ENCODE measurements around the gene STAT4.

STAT4 gene, protein sequence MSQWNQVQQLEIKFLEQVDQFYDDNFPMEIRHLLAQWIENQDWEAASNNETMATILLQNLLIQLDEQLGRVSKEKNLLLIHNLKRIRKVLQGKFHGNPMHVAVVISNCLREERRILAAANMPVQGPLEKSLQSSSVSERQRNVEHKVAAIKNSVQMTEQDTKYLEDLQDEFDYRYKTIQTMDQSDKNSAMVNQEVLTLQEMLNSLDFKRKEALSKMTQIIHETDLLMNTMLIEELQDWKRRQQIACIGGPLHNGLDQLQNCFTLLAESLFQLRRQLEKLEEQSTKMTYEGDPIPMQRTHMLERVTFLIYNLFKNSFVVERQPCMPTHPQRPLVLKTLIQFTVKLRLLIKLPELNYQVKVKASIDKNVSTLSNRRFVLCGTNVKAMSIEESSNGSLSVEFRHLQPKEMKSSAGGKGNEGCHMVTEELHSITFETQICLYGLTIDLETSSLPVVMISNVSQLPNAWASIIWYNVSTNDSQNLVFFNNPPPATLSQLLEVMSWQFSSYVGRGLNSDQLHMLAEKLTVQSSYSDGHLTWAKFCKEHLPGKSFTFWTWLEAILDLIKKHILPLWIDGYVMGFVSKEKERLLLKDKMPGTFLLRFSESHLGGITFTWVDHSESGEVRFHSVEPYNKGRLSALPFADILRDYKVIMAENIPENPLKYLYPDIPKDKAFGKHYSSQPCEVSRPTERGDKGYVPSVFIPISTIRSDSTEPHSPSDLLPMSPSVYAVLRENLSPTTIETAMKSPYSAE

DNA sequence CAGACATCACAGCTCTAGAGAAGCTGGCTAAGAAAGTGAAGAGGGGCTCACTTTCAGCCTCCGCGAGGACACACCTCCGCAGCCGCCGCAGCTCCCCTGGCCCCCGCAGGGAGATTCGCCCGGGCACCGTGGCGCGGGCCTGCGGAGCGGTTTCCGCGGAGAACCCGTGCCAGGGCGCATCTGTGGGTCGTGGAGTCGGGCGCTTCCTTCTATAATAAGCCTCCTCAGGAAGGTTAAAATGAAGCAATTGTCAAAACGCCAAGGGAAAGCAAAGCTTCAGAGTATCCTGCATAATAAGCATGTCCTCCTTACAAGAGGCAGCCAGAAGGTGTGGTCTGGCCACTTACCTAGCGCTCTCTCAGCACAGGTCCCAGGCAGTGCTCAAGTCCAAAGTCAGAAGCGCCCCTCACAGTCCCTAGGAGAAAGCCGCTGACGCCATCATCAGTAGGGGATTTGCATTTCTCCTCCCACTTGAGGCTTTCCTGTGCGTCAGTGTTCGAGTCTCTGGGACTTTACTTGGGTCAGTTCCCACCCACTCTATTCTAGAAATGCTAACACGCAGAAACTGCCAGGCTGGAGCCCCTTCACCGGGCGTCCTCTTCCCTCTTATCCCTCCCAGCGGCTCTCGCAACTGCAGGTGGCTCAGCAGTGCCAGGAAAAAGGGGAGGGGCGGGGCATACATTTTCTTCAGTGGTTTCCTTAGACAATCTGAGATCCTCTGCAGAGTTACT, at the start of gene STAT4:
Gene STAT4 (minus strand): TSS at position 395 of the 731 bp plus-strand sequence. CDS start 2,791 bp downstream, outside the sequence.
- DNase-seq (ENCODE audit: low spot score), result peak; percentile 29

DNA sequence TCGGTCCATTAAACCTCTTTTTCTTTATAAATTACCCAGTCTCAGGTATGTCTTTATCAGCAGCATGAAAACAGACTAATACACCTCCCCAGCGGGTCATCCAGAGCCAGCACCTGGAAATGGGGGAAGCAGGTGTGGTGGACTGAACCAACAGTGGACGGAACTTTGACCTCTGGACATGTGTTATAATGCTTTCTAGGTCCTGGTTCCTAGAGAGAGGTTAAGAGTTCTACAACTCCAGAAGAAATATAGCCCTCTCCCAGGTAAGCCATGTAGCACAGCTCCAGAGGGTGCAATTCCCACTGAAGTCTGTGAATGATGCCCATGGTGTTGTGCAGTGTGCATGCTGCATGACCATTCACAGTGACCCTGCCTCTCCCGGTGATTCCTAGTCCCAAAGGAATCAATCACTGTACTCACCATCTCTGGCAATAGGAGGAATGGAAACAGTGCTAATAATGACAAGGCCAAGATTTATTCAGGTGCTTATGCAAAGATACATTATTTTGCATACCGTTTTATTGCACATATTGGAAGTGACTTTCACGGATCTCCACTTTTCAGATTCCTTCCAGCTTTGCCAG, 49.2 kb upstream of the STAT4 start:
- DNase-seq (ENCODE audit: low spot score), result no peak

DNA sequence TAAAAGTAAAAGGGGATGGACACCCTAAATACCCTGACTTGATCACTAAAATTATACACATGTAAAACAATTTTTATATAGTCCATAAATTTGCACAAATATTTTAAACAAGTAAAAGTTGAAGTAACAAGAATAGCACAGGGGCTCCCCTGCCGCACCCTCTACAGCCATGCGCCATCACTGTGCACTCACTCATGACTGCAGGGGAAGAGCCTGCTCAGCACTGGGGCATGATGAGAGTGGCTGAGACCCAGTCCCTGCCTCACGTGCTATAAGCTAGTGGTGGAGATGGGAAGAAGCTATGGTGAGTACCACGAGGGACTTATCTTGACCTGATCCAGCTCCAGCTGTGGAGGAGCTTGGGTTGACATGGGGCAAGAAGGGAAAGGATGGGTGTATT, 47.5 kb upstream of the STAT4 start:
- no peak for DNase-seq (ENCODE audit: low spot score)

DNA sequence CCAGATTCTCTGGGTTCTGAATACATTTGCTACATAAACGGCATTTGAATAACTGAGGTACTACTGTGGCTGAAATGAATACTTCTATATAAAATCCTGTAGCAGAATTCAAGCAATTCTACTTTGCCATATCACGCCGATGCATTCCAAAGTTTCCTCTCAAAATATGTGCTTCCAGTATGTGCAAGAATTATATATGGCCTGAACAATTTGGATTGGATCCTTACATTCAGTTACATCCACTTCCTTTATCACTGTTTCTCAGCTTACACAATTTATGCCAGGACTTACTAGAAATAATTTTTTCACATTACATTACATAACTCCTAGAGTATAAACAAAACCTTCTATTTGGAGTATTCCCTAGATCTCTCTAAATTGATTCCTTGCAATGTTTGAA, 46.3 kb upstream of the STAT4 start:
- no peak for DNase-seq (ENCODE audit: low spot score)

DNA sequence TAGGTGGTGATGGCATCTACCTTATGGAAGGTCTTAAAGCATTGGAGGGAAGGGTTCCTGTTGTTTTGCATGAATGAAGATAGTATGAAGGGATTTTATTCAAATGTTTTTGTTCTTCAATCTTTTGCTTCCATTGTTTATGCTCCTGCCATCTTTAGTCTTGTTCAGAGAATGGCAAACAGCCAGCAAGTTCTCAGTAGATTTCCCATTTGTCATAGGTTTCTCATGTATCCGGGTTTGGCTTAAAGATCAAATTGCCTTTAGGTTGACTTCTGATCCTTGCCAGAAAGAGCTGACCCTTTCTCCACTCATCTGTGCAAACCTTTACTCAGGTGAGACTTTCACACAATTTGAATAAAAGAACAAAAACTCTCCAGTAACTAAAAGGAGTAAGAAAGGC, 44.2 kb upstream of the STAT4 start:
- DNase-seq (ENCODE audit: low spot score), result no peak

DNA sequence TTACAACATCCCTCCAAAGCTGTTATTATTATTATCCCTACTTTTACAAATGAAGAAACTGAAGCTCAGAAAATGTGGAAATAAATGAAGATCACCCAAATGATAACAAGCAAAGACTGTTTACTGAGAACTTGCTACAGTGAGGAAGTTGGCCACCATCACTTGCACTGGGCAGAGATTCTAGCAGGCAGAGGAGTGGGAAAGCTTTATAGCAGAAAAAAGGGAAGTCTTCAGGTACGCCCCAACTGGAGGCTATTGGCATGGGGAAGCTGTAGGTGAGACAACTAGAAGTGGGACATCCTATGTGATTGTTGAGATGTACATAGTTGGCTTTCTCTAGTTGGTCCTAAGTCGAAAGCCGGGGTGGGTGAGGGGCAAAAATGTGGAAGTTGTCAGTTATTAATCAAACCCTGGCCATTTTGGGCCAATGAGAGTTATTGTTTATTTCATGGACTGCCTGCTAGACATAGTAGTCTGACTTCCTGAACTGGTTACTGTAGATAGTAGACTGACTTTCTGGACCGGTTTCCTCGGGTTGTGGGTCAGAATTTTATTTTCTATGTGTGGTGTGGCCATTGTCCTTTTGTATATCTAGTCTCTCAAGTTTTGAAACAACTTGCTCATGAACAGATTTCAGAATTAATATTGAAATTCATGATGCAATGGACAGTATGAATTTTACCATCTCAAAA, 40.2 kb upstream of the STAT4 start:
- no peak for DNase-seq (ENCODE audit: low spot score)

DNA sequence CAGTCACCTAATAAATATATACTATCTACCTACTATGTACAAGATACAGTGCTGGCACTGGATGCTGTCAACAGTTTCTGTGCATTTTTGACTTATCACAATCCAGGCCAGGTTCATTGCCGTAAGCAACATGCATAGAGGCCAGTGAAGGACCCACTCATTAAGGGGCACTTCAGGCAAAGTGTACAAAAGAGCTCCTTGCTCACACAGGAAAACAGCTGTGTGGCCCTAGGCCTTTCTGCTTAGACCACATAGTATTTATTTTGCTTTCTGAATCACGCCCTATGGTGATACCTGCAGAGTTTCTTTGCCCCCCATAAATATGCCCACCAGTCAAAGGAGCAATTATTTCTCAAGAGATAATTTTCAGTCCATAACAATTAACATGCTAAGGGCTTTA, 39.6 kb upstream of the STAT4 start:
- no peak for DNase-seq (ENCODE audit: low spot score)

DNA sequence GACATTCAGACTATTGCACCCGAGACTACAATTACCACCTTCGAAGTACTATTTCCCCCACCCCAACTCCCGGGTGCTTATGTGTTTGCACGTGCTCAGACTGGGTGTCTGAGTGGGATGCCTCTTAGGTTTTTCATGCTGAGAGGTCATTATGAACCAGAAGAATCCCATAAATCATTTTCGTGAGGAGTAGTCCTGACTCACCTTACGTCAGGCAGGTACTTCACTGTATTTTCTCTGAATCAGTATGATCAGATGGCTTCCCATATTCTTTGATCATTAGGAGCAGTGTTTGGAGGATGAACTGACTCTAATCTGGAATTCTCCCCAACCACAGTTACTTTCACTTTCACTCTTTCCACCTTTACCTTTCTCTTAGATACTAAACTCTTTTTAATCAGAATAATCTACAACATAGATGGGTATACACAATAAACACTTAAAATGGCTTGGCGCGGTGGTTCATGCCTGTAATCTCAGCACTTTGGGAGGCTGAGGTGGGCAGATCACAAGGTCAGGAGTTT, 38.4 kb upstream of the STAT4 start:
- DNase-seq (ENCODE audit: low spot score), result no peak

DNA sequence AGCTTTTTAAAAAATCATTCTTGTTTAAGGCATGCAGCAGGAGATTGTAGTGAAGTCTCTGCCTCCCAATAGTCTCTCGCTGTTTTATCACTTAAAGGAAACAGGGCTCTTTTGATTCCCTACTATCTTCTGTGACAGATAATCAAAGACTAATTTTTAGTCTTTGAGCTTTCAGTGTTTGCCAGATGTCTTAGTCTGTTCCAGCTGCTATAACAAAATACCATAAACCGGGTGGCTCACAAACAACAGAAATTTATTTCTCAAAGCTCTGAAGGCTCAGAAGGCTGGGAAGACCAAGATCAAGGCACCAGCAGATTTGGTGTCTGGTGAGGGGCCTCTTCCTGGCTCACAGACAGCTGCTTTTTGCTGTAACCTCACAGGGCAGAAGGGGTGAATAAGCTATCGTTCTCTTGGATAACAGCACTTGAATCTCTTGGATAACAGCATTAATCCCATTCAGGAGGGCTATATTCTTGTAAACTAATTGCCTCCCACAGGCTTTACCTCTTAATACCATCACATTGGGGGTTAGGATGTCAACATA, 37.8 kb upstream of the STAT4 start:
- DNase-seq (ENCODE audit: low spot score), result no peak

DNA sequence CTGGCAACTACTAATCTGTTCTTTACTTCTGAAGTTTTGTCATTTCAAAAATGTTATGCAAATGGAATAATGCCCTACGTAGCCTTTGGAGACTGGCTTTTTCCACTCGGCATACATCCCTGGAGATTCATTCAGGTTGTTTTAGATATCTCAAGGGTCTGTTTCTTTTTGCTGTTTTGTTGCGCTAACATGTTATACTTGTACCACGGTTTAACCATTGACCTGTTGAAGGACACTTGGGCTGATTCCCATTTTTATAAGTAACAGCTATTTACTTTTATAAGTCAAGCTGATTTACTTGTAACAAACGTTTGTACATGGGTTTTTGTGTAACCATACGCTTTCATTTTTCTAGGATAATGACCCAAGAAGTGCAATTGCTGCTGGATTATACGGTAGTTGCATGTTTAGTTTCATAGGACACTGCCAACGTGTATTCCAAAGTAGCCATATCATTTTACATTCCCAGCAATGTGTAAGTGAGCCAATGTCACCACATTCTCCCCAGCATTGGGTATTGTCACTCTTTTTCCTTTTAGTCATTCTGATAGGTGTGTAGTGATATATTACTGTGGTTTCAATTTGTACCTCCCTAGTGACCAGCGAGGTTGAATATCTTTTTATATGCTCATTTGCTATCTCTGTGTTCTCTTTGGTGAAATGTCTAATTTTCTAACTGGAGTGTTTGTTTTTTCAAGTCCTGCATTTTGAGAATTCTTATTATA, 36.5 kb upstream of the STAT4 start:
- DNase-seq (ENCODE audit: low spot score), result no peak

DNA sequence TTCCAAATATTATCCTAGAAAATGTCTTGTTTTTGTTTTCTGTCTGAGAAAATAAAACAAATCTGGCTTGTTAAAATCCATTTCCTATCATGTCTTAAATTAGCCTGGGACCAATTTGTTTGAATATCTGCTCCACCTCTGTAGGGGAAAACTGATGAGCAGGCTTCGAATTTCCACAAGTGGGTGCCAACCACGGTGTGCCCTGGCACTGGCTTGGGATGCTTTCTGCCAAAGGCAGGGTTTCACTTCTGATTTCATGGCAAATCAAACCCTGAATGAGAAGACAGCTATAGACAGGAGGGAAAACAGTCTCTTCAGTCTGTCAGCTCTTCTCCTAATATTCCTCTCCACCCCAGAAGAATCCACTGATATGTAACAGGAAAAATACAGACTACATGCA, 33.7 kb upstream of the STAT4 start:
- no peak for DNase-seq (ENCODE audit: low spot score)

DNA sequence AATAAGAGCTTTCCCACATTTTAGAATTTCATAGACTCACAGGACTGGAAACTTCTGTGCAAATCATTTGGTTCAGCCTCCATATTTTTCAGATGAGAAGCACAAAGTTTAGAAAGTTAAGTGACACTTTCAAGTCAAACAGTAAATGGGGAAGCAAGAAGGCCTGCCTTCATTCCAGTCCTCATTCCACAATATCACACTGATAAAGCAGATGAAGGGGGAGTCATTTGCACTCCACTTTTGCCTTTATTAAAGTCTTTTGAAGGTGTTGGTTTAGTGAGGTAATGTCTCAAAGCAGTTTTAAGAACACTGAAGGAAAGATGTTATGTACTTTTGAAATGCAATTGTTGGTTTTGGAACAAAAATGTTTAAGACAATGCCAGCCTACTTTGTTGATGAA, 32.7 kb upstream of the STAT4 start:
- DNase-seq (ENCODE audit: low spot score), result no peak

DNA sequence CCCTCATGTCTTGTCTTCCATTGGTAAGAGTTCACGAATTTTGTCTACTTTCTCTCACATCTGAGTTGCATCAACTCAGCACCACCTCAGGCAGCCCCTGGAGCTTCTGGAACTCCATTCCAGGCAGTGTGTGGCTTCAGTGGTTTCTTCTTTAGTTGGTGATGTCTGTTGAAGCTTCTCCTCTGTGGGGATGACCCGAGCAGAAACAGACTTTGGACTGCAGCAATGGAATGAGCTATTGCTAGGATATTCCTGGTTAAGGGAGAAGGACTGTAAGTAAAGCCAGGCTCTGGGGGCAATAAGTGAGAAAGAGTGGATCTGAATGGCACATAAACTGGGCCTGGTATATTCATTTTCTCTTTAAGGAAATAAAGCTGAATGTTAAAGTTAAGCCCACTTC, 32.3 kb upstream of the STAT4 start:
- no peak for DNase-seq (ENCODE audit: low spot score)

DNA sequence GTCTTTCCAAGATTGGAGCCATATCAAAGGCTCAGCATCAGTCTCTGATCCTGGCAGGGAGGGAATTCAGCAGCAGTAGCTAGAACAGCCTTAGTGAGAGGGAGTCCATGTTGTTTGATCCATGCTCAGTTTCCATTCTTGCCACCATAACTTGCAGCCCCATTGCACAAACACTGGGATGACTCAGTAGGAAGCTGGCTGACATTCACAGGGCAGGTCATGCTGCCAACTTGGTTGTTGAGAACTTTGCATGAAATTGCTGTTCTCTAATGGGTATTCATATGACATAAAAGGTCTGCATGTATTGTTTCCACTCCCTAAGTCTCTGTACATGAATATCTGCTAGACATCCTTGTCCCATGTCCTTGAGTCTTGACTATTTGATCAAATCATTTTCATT, 29.9 kb upstream of the STAT4 start:
- DNase-seq (ENCODE audit: low spot score), result no peak

DNA sequence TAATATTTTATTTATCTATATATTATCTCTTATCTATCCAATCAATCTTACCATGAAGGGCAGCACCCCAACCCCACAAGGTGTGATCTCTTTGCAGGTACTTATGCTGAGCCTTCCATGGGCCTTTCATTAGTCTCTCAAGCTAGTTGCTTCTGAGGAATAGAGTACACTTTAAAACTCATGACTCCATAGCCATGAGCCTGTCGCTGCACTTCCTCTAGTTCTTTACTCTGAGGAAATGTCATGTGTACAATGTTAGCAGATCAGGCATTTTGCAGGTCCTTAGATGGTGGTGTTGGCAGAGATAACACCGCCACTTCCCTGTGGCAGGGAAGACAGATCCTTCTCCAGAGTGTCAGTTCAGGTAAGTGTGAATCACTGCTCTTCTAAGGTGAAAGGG, 29.5 kb upstream of the STAT4 start:
- no peak for DNase-seq (ENCODE audit: low spot score)

DNA sequence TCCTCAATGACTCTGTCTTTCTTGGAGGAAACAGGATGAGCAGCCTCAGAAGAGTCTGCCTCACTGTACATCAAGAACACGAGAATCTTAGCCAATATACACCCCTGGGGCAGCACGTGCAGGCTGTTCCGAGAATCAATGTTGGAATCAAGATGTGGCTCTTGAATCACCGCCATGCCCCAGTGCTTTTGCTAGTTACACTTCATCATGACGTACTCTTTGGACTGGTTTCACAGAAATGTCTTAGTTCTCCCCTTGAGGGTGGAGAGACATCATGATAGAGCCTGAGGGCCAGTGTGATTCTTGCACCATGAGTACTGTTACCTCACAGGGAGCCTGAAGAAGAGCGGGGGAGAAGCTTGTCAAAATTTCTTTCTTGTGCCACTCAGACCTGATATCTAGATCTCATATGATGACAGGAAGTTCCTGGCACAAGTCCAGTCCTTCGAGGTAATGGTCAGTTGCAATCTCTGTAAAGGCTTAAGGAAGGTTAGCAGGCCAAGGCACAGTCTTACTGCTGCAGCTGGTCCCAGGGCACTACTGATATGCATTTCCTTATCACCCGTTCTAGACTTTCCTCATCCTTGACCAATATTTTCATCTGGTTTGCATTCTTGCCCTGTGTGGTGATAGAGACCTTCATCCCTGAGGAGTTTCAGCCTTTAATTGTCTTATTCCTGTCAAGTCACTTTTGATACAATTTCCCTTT, 28.2 kb upstream of the STAT4 start:
- no peak for DNase-seq (ENCODE audit: low spot score)

DNA sequence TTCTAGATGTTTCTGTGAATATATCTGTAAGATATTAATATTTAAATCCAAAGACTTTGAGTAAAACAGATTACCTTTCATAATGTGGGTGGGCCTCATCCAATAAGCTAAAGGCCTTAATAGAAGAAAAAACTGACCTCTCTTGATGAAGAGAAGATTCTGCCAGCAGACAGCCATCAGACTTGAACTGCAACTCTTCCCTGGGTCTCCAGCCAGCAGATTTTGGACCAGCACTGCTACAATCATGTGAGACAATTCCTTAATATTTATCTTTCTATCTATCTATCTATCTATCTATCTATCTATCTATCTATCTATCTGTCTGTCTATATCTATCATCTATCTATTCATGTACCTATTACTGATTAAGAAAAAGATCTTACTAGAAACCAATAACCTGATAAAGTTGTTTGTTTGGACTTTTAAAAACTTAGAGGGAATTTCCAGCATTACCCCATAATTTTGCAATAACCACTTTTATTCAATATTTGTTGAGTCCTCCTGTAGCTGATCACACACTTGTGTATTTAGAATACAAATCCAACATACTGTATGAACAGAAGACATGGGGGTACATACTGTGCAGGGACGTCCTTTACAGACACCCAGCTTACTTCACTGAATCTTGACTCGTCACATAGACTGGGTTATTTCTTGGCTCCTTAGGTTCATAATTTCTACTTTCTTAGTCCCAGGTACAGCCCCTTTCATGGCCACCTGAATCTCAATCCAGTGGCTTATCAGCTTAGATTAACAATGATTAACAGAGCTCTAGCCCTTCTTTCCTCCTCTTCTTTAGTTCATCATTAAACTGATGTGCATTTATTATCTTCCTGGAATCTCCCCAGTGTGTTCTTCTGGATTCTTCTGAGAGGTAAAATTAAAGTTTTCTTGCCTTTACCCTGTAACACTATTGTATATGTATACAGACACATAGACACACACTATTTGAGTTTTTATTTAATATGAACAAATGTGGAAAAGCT, 27.2 kb upstream of the STAT4 start:
- DNase-seq (ENCODE audit: low spot score), result no peak

DNA sequence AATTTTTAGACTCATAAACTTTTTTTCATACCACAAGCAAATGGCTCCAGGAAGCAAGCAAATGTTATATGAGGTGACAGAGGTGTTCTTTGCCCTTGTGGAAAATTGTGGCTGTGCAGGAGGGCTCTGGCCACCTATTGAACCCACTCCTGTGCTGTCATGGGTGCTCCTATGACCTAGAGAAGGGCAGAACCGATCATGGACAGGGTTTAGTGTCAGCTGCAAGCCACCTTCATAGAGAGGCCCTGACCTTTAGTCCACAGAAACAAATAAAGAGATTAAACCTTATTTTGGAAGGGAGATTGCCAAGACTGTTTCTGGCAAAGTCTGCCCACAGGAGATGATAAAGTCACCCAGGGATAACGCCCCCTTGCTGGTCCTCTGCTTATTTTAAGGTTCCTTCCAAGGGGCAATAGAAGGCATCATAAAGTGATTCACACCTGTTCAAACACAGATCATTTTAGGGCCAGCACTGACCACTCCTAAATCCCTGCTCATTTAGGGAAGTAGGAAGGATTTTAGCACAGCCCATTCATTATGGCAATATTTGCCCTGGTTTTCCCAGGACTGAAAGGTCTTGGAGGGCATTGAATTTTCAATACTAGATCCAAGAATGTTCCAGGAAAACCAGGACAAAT, 26.1 kb upstream of the STAT4 start:
- DNase-seq (ENCODE audit: low spot score), result no peak

Measured in pons (tissue), 1 donor.